Spinal cord (tissue), 10 donors: ENCODE measurements around the gene MRPL40. TPM values are rescaled to one million over a fixed set of nuclear protein-coding genes. Genes with fewer than 3 reads are reported as not detected.

Source experiments
- DNase-seq, 6 donors: peaks; one replicate each; pipeline versions ENCODE4 v3.0.0 to v3.0.0-alpha.2; 2013 to 2015; ENCODE audit warnings: low spot score in 6 of 6, low read depth in 4 of 6
- H3K27ac ChIP-seq: one replicate; pipeline ENCODE4 v1.5.1; 2013; ENCODE audit warnings: low read depth, low read length, control low read depth
- H3K27me3 ChIP-seq: one replicate; pipeline ENCODE4 v1.6.1; 2013; ENCODE audit warnings: low read length; ENCODE audit not compliant: control insufficient read depth, insufficient read depth
- H3K36me3 ChIP-seq: one replicate; pipeline ENCODE4 v1.6.1; 2013; ENCODE audit warnings: low read length; ENCODE audit not compliant: control insufficient read depth, insufficient read depth
- H3K4me1 ChIP-seq: one replicate; pipeline ENCODE4 v1.6.1; 2013; ENCODE audit warnings: low read length; ENCODE audit not compliant: control insufficient read depth, insufficient read depth
- H3K4me3 ChIP-seq: one replicate; pipeline ENCODE4 v1.5.1; 2013; ENCODE audit warnings: low read depth, low read length, control low read depth
- H3K9me3 ChIP-seq: one replicate; pipeline ENCODE4 v1.6.1; 2013; ENCODE audit warnings: low read length; ENCODE audit not compliant: control insufficient read depth, insufficient read depth
- WGBS: methylation state at CpG from one replicate; pipeline ENCODE4 v1.1.5; 2013; ENCODE audit warnings: missing lambda C conversion rate; ENCODE audit not compliant: insufficient coverage; 5-methylcytosine and 5-hydroxymethylcytosine counted together
- polyA plus RNA-seq, 2 donors: library from polyadenylated mRNA; unstranded; fragments of 120-200 nt; gene quantifications; one replicate each; pipeline ENCODE4 v1.2.1, GENCODE V29; 2013; ENCODE audit not compliant: insufficient read length in 2 of 2
- total RNA-seq, 2 donors: library from RNA; depleted of rRNA in 1 of 2; stranded (reverse); fragments of 120-200 nt in 1 of 2; fragments of >200 nt in 1 of 2; gene quantifications; one replicate each; pipeline versions ENCODE4 v1.2.3 to v1.2.4, GENCODE V29; 2013 to 2014
- donor health status: healthy.

The MRPL40 gene
- total and polyA plus RNA-seq, 4 donors = 20.2 to 53.8 (median 36.8) TPM

GRCh38 chr22:19455585-19456370 lies 23.4 kb downstream of the MRPL40 start:
- H3K4me1 ChIP-seq = no peaks in the 10 kb centered on the region
- 65% methylated on average over 2 of the region's 4 CpGs for WGBS
- H3K36me3 ChIP-seq = peaks cover 71% of the 10 kb centered on the region

GRCh38 chr22:19456541-19456940 lies 24.2 kb downstream of the MRPL40 start:
- no peaks in the 10 kb centered on the region for H3K4me1 ChIP-seq
- 91% methylated on average over 8 of the region's 10 CpGs for WGBS
- peaks cover 68% of the 10 kb centered on the region for H3K36me3 ChIP-seq
- no peak for DNase-seq
- H3K4me3 ChIP-seq = no peak overlapping the region
- H3K9me3 ChIP-seq = no peaks in the 10 kb centered on the region
- no peak overlapping the region for H3K27ac ChIP-seq
- H3K27me3 ChIP-seq = no peaks in the 10 kb centered on the region

More at GRCh38 chr22:19455585-19456370, 23.4 kb downstream of the MRPL40 start:
- DNase-seq = no peak
- H3K9me3 ChIP-seq = no peaks in the 10 kb centered on the region
- no peaks in the 10 kb centered on the region for H3K27me3 ChIP-seq
- no peak overlapping the region for H3K4me3 ChIP-seq
- no peak overlapping the region for H3K27ac ChIP-seq

- Histone ChIP-seq H3K4me3 (no peak overlapping the region), H3K27me3 (no peaks in the 10 kb centered on the region), H3K36me3 (peaks cover 57% of the 10 kb centered on the region), H3K4me1 (no peaks in the 10 kb centered on the region), H3K27ac (no peak overlapping the region), H3K9me3 (no peaks in the 10 kb centered on the region)
- WGBS = 96% methylated on average over 7 of the region's 8 CpGs
- DNase-seq = no peak
Observed at GRCh38 chr22:19457828-19458428, 25.6 kb downstream of the MRPL40 start.

- Histone ChIP-seq H3K9me3 (no peaks in the 10 kb centered on the region), H3K36me3 (peaks cover 48% of the 10 kb centered on the region), H3K27ac (no peak overlapping the region), H3K4me1 (no peaks in the 10 kb centered on the region), H3K27me3 (no peaks in the 10 kb centered on the region), H3K4me3 (no peak overlapping the region)
- DNase-seq = no peak
- no CpG with 5 or more reads among the region's 2 CpGs for WGBS
Observed at GRCh38 chr22:19460036-19460435, 27.7 kb downstream of the MRPL40 start.

- DNase-seq = no peak
- H3K4me1 ChIP-seq = no peaks in the 10 kb centered on the region
- peaks cover 43% of the 10 kb centered on the region for H3K36me3 ChIP-seq
- H3K27me3 ChIP-seq = no peaks in the 10 kb centered on the region
- no peak overlapping the region for H3K4me3 ChIP-seq
- no peak overlapping the region for H3K27ac ChIP-seq
- no CpG with 5 or more reads among the region's 1 CpG for WGBS
- H3K9me3 ChIP-seq = no peaks in the 10 kb centered on the region
Observed at GRCh38 chr22:19461506-19461905, 29.2 kb downstream of the MRPL40 start.

- H3K27me3 ChIP-seq = no peaks in the 10 kb centered on the region
- no peak for DNase-seq
- peaks cover 44% of the 10 kb centered on the region for H3K36me3 ChIP-seq
- no peaks in the 10 kb centered on the region for H3K9me3 ChIP-seq
- no peaks in the 10 kb centered on the region for H3K4me1 ChIP-seq
- H3K27ac ChIP-seq = no peak overlapping the region
- no CpG with 5 or more reads among the region's 1 CpG for WGBS
- H3K4me3 ChIP-seq = no peak overlapping the region
Observed at GRCh38 chr22:19463008-19463407, 30.7 kb downstream of the MRPL40 start.

GRCh38 chr22:19463491-19464469 lies 31.4 kb downstream of the MRPL40 start:
- DNase-seq = no peak
- H3K4me1 ChIP-seq = no peaks in the 10 kb centered on the region
- H3K27me3 ChIP-seq = no peaks in the 10 kb centered on the region
- 69% methylated on average over 4 of the region's 7 CpGs for WGBS
- H3K27ac ChIP-seq = no peak overlapping the region
- no peak overlapping the region for H3K4me3 ChIP-seq
- no peaks in the 10 kb centered on the region for H3K9me3 ChIP-seq
- H3K36me3 ChIP-seq = peaks cover 50% of the 10 kb centered on the region

GRCh38 chr22:19464546-19464945 lies 32.2 kb downstream of the MRPL40 start:
- DNase-seq = no peak
- Histone ChIP-seq H3K4me1 (no peaks in the 10 kb centered on the region), H3K27ac (no peak overlapping the region), H3K9me3 (no peaks in the 10 kb centered on the region), H3K36me3 (peaks cover 52% of the 10 kb centered on the region), H3K4me3 (no peak overlapping the region), H3K27me3 (no peaks in the 10 kb centered on the region)
- 93% methylated on average over 1 of the region's 1 CpG for WGBS

GRCh38 chr22:19464975-19465374 lies 32.6 kb downstream of the MRPL40 start:
- 93% methylated on average over 3 of the region's 4 CpGs for WGBS
- Histone ChIP-seq H3K4me1 (no peaks in the 10 kb centered on the region), H3K9me3 (no peaks in the 10 kb centered on the region), H3K4me3 (no peak overlapping the region), H3K27me3 (no peaks in the 10 kb centered on the region), H3K36me3 (peaks cover 56% of the 10 kb centered on the region), H3K27ac (no peak overlapping the region)
- no peak for DNase-seq
